ENCODE data around the gene KCNJ16. TPM values are rescaled to one million over a fixed set of nuclear protein-coding genes. Genes with fewer than 3 reads are reported as not detected.

Gene KCNJ16
- total and polyA plus RNA-seq, 4 donors, result 0.31 to 3.3 (median 0.67) TPM

- Histone ChIP-seq H3K9me3 (ENCODE audit: control insufficient read depth in 4 of 4, low read length in 3 of 4) (peaks cover 0 to 2% (median 0%) of the 10 kb centered on the region in 4 donors), H3K4me1 (ENCODE audit: control insufficient read depth in 4 of 4, insufficient read depth in 4 of 4, low read length in 3 of 4) (no peaks in the 10 kb centered on the region), H3K4me3 (ENCODE audit: low read depth in 1 of 3, low read length in 3 of 3) (no peak overlapping the region), H3K36me3 (ENCODE audit: control insufficient read depth in 4 of 4, insufficient read depth in 3 of 4, low read depth in 1 of 4, low read length in 3 of 4) (no peaks in the 10 kb centered on the region), H3K27ac (ENCODE audit: low read depth in 1 of 2, low read length in 2 of 2) (no peak overlapping the region), H3K27me3 (ENCODE audit: control insufficient read depth in 4 of 4, insufficient read depth in 4 of 4, low read length in 3 of 4) (no peaks in the 10 kb centered on the region), H3K9ac (ENCODE audit: low read depth in 1 of 2, low read length in 2 of 2) (no peak overlapping the region)
- 92% methylated on average over 1 of the region's 1 CpG for WGBS
- no peak for DNase-seq (ENCODE audit: low spot score)
- TF ChIP-seq HNF4A (conservative IDR thresholded peaks at IDR 0.05) (no peak), SP1 (IDR thresholded peaks at IDR 0.05) (no peak), GABPA (IDR thresholded peaks at IDR 0.05 in 1 of 2, conservative IDR thresholded peaks at IDR 0.05 in 1 of 2) (no peak), MAX (IDR thresholded peaks at IDR 0.05) (no peak), RAD21 (IDR thresholded peaks at IDR 0.05) (no peak), FOXA1 (IDR thresholded peaks at IDR 0.05) (no peak), ZBTB33 (IDR thresholded peaks at IDR 0.05) (no peak), JUND (IDR thresholded peaks at IDR 0.05) (no peak), FOXA2 (IDR thresholded peaks at IDR 0.05) (no peak), YY1 (IDR thresholded peaks at IDR 0.05) (no peak), NR2F2 (IDR thresholded peaks at IDR 0.05) (no peak), TAF1 (conservative IDR thresholded peaks at IDR 0.05) (no peak), HNF4G (IDR thresholded peaks at IDR 0.05) (no peak), ATF3 (IDR thresholded peaks at IDR 0.05) (no peak)
- TF ChIP-seq, protein P1, sequence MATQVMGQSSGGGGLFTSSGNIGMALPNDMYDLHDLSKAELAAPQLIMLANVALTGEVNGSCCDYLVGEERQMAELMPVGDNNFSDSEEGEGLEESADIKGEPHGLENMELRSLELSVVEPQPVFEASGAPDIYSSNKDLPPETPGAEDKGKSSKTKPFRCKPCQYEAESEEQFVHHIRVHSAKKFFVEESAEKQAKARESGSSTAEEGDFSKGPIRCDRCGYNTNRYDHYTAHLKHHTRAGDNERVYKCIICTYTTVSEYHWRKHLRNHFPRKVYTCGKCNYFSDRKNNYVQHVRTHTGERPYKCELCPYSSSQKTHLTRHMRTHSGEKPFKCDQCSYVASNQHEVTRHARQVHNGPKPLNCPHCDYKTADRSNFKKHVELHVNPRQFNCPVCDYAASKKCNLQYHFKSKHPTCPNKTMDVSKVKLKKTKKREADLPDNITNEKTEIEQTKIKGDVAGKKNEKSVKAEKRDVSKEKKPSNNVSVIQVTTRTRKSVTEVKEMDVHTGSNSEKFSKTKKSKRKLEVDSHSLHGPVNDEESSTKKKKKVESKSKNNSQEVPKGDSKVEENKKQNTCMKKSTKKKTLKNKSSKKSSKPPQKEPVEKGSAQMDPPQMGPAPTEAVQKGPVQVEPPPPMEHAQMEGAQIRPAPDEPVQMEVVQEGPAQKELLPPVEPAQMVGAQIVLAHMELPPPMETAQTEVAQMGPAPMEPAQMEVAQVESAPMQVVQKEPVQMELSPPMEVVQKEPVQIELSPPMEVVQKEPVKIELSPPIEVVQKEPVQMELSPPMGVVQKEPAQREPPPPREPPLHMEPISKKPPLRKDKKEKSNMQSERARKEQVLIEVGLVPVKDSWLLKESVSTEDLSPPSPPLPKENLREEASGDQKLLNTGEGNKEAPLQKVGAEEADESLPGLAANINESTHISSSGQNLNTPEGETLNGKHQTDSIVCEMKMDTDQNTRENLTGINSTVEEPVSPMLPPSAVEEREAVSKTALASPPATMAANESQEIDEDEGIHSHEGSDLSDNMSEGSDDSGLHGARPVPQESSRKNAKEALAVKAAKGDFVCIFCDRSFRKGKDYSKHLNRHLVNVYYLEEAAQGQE (IDR thresholded peaks at IDR 0.05), result no peak
- TF ChIP-seq, protein P2, sequence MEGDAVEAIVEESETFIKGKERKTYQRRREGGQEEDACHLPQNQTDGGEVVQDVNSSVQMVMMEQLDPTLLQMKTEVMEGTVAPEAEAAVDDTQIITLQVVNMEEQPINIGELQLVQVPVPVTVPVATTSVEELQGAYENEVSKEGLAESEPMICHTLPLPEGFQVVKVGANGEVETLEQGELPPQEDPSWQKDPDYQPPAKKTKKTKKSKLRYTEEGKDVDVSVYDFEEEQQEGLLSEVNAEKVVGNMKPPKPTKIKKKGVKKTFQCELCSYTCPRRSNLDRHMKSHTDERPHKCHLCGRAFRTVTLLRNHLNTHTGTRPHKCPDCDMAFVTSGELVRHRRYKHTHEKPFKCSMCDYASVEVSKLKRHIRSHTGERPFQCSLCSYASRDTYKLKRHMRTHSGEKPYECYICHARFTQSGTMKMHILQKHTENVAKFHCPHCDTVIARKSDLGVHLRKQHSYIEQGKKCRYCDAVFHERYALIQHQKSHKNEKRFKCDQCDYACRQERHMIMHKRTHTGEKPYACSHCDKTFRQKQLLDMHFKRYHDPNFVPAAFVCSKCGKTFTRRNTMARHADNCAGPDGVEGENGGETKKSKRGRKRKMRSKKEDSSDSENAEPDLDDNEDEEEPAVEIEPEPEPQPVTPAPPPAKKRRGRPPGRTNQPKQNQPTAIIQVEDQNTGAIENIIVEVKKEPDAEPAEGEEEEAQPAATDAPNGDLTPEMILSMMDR (IDR thresholded peaks at IDR 0.05; ENCODE audit: low read depth, low read length, missing input control), result no peak
Measured at GRCh38 chr17:70119545-70119944, 44.5 kb downstream of the KCNJ16 start.

DNA sequence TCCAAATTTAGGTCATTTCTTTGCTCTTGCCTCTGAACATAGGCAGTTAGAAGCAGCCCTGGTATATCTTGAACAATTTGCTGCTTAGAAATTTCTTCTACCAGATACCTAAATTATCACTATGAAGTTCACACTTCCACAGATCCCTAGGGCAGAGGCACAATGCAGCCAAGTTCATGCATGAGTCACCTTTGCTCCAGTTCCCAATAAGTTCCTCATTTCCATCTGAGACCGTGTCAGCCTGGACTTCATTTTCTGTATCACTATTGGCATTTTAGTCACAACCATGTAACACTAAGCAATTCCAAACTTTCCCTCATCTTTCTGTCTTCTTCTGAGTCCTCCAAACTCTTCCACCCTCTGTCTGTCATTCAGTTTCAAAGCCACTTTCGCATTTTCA lies 45.0 kb downstream of the KCNJ16 start:
- DNase-seq (ENCODE audit: low spot score), result no peak
- Histone ChIP-seq H3K9me3 (ENCODE audit: control insufficient read depth in 4 of 4, low read length in 3 of 4) (peaks cover 0 to 2% (median 0%) of the 10 kb centered on the region in 4 donors), H3K36me3 (ENCODE audit: control insufficient read depth in 4 of 4, insufficient read depth in 3 of 4, low read depth in 1 of 4, low read length in 3 of 4) (no peaks in the 10 kb centered on the region), H3K4me1 (ENCODE audit: control insufficient read depth in 4 of 4, insufficient read depth in 4 of 4, low read length in 3 of 4) (no peaks in the 10 kb centered on the region), H3K9ac (ENCODE audit: low read depth in 1 of 2, low read length in 2 of 2) (no peak overlapping the region), H3K4me3 (ENCODE audit: low read depth in 1 of 3, low read length in 3 of 3) (no peak overlapping the region), H3K27me3 (ENCODE audit: control insufficient read depth in 4 of 4, insufficient read depth in 4 of 4, low read length in 3 of 4) (no peaks in the 10 kb centered on the region), H3K27ac (ENCODE audit: low read depth in 1 of 2, low read length in 2 of 2) (no peak overlapping the region)
- 79% methylated on average over 2 of the region's 2 CpGs for WGBS
- TF ChIP-seq GABPA (IDR thresholded peaks at IDR 0.05 in 1 of 2, conservative IDR thresholded peaks at IDR 0.05 in 1 of 2) (no peak), TAF1 (conservative IDR thresholded peaks at IDR 0.05) (no peak), ZBTB33 (IDR thresholded peaks at IDR 0.05) (no peak), JUND (IDR thresholded peaks at IDR 0.05) (no peak)
- TF ChIP-seq, protein P1 (IDR thresholded peaks at IDR 0.05), result no peak
- TF ChIP-seq, protein P2 (IDR thresholded peaks at IDR 0.05; ENCODE audit: low read depth, low read length, missing input control), result no peak
